ENCODE data around the gene LRMDA.

LRMDA gene

GRCh38 chr10:76405922-76406321 lies 974.5 kb downstream of the LRMDA start:
- DNase-seq (ENCODE audit: low spot score in 2 of 2) = no peak
- Histone ChIP-seq H3K9me3 (no peaks in the 10 kb centered on the region), H3K27me3 (ENCODE audit: low read depth) (no peaks in the 10 kb centered on the region), H3K4me1 (no peaks in the 10 kb centered on the region), H3K4me3 (no peak overlapping the region), H3K36me3 (replicated peaks) (no peaks in the 10 kb centered on the region)
- in situ Hi-C loops (cut with MboI; ENCODE audit: low sequenced_read_pairs) = no loop called here

- in situ Hi-C loops (cut with MboI; ENCODE audit: low sequenced_read_pairs) = no loop called here
Observed at GRCh38 chr10:76408646-76409045, 977.2 kb downstream of the LRMDA start.

GRCh38 chr10:76411729-76412435 lies 980.5 kb downstream of the LRMDA start:
- Histone ChIP-seq H3K4me1 (no peaks in the 10 kb centered on the region), H3K27me3 (ENCODE audit: low read depth) (no peaks in the 10 kb centered on the region), H3K9me3 (no peaks in the 10 kb centered on the region), H3K36me3 (replicated peaks) (no peaks in the 10 kb centered on the region), H3K4me3 (no peak overlapping the region)
- in situ Hi-C loops (cut with MboI; ENCODE audit: low sequenced_read_pairs) = no loop called here
- DNase-seq (ENCODE audit: low spot score in 2 of 2) = no peak

More at GRCh38 chr10:76408646-76409045, 977.2 kb downstream of the LRMDA start:
- no peaks in the 10 kb centered on the region for H3K36me3 ChIP-seq (replicated peaks)
- DNase-seq (ENCODE audit: low spot score in 2 of 2) = no peak
- H3K4me3 ChIP-seq = no peak overlapping the region
- no peaks in the 10 kb centered on the region for H3K27me3 ChIP-seq (ENCODE audit: low read depth)
- H3K4me1 ChIP-seq = no peaks in the 10 kb centered on the region
- no peaks in the 10 kb centered on the region for H3K9me3 ChIP-seq

- H3K36me3 ChIP-seq (replicated peaks) = no peaks in the 10 kb centered on the region
- H3K4me3 ChIP-seq = no peak overlapping the region
- in situ Hi-C loops (cut with MboI; ENCODE audit: low sequenced_read_pairs) = no loop called here
- no peaks in the 10 kb centered on the region for H3K27me3 ChIP-seq (ENCODE audit: low read depth)
- H3K4me1 ChIP-seq = no peaks in the 10 kb centered on the region
- no peak for DNase-seq (ENCODE audit: low spot score in 2 of 2)
- no peaks in the 10 kb centered on the region for H3K9me3 ChIP-seq
Observed at GRCh38 chr10:76415554-76415953, 984.1 kb downstream of the LRMDA start.

GRCh38 chr10:76416642-76417041 lies 985.2 kb downstream of the LRMDA start:
- no peaks in the 10 kb centered on the region for H3K4me1 ChIP-seq
- DNase-seq (ENCODE audit: low spot score in 2 of 2) = no peak
- H3K27me3 ChIP-seq (ENCODE audit: low read depth) = no peaks in the 10 kb centered on the region
- H3K36me3 ChIP-seq (replicated peaks) = no peaks in the 10 kb centered on the region
- H3K4me3 ChIP-seq = no peak overlapping the region
- in situ Hi-C loops (cut with MboI; ENCODE audit: low sequenced_read_pairs) = no loop called here
- no peaks in the 10 kb centered on the region for H3K9me3 ChIP-seq

GRCh38 chr10:76420725-76421124 lies 989.3 kb downstream of the LRMDA start:
- in situ Hi-C loops (cut with MboI; ENCODE audit: low sequenced_read_pairs) = no loop called here

GRCh38 chr10:76422769-76423168 lies 991.3 kb downstream of the LRMDA start:
- Histone ChIP-seq H3K9me3 (no peaks in the 10 kb centered on the region), H3K36me3 (replicated peaks) (no peaks in the 10 kb centered on the region), H3K4me3 (no peak overlapping the region), H3K4me1 (no peaks in the 10 kb centered on the region), H3K27me3 (ENCODE audit: low read depth) (no peaks in the 10 kb centered on the region)
- in situ Hi-C loops (cut with MboI; ENCODE audit: low sequenced_read_pairs) = no loop called here
- DNase-seq (ENCODE audit: low spot score in 2 of 2) = no peak

More at GRCh38 chr10:76420725-76421124, 989.3 kb downstream of the LRMDA start:
- no peak overlapping the region for H3K4me3 ChIP-seq
- no peak for DNase-seq (ENCODE audit: low spot score in 2 of 2)
- no peaks in the 10 kb centered on the region for H3K36me3 ChIP-seq (replicated peaks)
- no peaks in the 10 kb centered on the region for H3K4me1 ChIP-seq
- H3K9me3 ChIP-seq = no peaks in the 10 kb centered on the region
- no peaks in the 10 kb centered on the region for H3K27me3 ChIP-seq (ENCODE audit: low read depth)

- in situ Hi-C loops (cut with MboI; ENCODE audit: low sequenced_read_pairs) = no loop called here
- no peak for DNase-seq (ENCODE audit: low spot score in 2 of 2)
- no peak overlapping the region for H3K4me3 ChIP-seq
- H3K9me3 ChIP-seq = no peaks in the 10 kb centered on the region
- H3K27me3 ChIP-seq (ENCODE audit: low read depth) = no peaks in the 10 kb centered on the region
- no peaks in the 10 kb centered on the region for H3K36me3 ChIP-seq (replicated peaks)
- no peaks in the 10 kb centered on the region for H3K4me1 ChIP-seq
Observed at GRCh38 chr10:76428551-76429367, 997.3 kb downstream of the LRMDA start.

GRCh38 chr10:76429368-76430060 lies 998.1 kb downstream of the LRMDA start:
- Histone ChIP-seq H3K36me3 (replicated peaks) (no peaks in the 10 kb centered on the region), H3K27me3 (ENCODE audit: low read depth) (no peaks in the 10 kb centered on the region), H3K9me3 (no peaks in the 10 kb centered on the region), H3K4me1 (no peaks in the 10 kb centered on the region), H3K4me3 (no peak overlapping the region)
- no peak for DNase-seq (ENCODE audit: low spot score in 2 of 2)
- in situ Hi-C loops (cut with MboI; ENCODE audit: low sequenced_read_pairs) = no loop called here

- in situ Hi-C loops (cut with MboI; ENCODE audit: low sequenced_read_pairs) = no loop called here
- no peak for DNase-seq (ENCODE audit: low spot score in 2 of 2)
Observed at GRCh38 chr10:76430061-76430645, 998.7 kb downstream of the LRMDA start.

GRCh38 chr10:76432016-76433012 lies 1000.9 kb downstream of the LRMDA start:
- no peaks in the 10 kb centered on the region for H3K27me3 ChIP-seq (ENCODE audit: low read depth)
- DNase-seq (ENCODE audit: low spot score in 2 of 2) = no peak
- no peaks in the 10 kb centered on the region for H3K4me1 ChIP-seq
- no peak overlapping the region for H3K4me3 ChIP-seq
- H3K9me3 ChIP-seq = no peaks in the 10 kb centered on the region
- in situ Hi-C loops (cut with MboI; ENCODE audit: low sequenced_read_pairs) = no loop called here
- H3K36me3 ChIP-seq (replicated peaks) = no peaks in the 10 kb centered on the region

More at GRCh38 chr10:76430061-76430645, 998.7 kb downstream of the LRMDA start:
- no peaks in the 10 kb centered on the region for H3K9me3 ChIP-seq
- H3K36me3 ChIP-seq (replicated peaks) = no peaks in the 10 kb centered on the region
- no peaks in the 10 kb centered on the region for H3K4me1 ChIP-seq
- H3K4me3 ChIP-seq = no peak overlapping the region
- H3K27me3 ChIP-seq (ENCODE audit: low read depth) = no peaks in the 10 kb centered on the region

- no peak overlapping the region for H3K4me3 ChIP-seq
- H3K9me3 ChIP-seq = no peaks in the 10 kb centered on the region
- no peaks in the 10 kb centered on the region for H3K36me3 ChIP-seq (replicated peaks)
- in situ Hi-C loops (cut with MboI; ENCODE audit: low sequenced_read_pairs) = no loop called here
- H3K27me3 ChIP-seq (ENCODE audit: low read depth) = no peaks in the 10 kb centered on the region
- no peaks in the 10 kb centered on the region for H3K4me1 ChIP-seq
- DNase-seq (ENCODE audit: low spot score in 2 of 2) = no peak
Observed at GRCh38 chr10:76433161-76434005, 1002.0 kb downstream of the LRMDA start.

Data from HAP-1 (cell line).